GM10266 (cell line): ENCODE results near the gene TTC7B.

ENCODE experiments used
- DNase-seq: peaks from one replicate; pipeline ENCODE4 v3.0.0; 2012; ENCODE audit errors: extremely low spot score
- CTCF ChIP-seq: IDR thresholded peaks from 2 replicates; pipeline ENCODE4 v1.5.1; 2012; ENCODE audit warnings: mild to moderate bottlenecking, low read depth; ENCODE audit not compliant: control insufficient read depth, insufficient read depth; ENCODE audit errors: missing control alignments

The TTC7B gene

GRCh38 chr14:90641615-90642243 is 174.5 kb downstream of the TTC7B start:
- TF ChIP-seq CTCF, result no peak
- no peak for DNase-seq

GRCh38 chr14:90641168-90641567 is 175.1 kb downstream of the TTC7B start:
- no peak for DNase-seq
- TF ChIP-seq CTCF, result no peak

GRCh38 chr14:90639641-90640040 is 176.6 kb downstream of the TTC7B start:
- DNase-seq, result no peak
- TF ChIP-seq CTCF, result no peak

- no peak for TF ChIP-seq CTCF
- no peak for DNase-seq
Observed at GRCh38 chr14:90632871-90633270, 183.4 kb downstream of the TTC7B start.

GRCh38 chr14:90632451-90632850 is 183.8 kb downstream of the TTC7B start:
- TF ChIP-seq CTCF, result no peak

GRCh38 chr14:90630171-90630806 is 185.9 kb downstream of the TTC7B start:
- DNase-seq, result no peak
- TF ChIP-seq CTCF, result no peak

More at GRCh38 chr14:90632451-90632850, 183.8 kb downstream of the TTC7B start:
- no peak for DNase-seq

GRCh38 chr14:90629471-90629870 is 186.8 kb downstream of the TTC7B start:
- no peak for DNase-seq
- TF ChIP-seq CTCF, result no peak
